HepG2 (cell line): ENCODE results near the gene TAS2R40. TPM values are rescaled to one million over a fixed set of nuclear protein-coding genes. Genes with fewer than 3 reads are reported as not detected.

Source experiments
- ATAC-seq: fragments of 200-7000 bp; cut with Tn5 transposase; 3 replicates; pipeline ENCODE4 v1.9.1; 2020; ENCODE audit warnings: mild to moderate bottlenecking, moderate library complexity
- BruUV-seq: library from RNA; stranded (reverse); fragments of 400-500 nt; replicated peaks from 2 replicates; lab custom pipeline; 2021; lab: Mats Ljungman, UMichigan
- CTCF ChIA-PET: fragments of 300-600 bp; formaldehyde crosslinking; extraction: SDS; loops from one replicate; lab custom pipeline; 2021; ENCODE audit warnings: low total read pairs, inconsistent platforms, low intra/inter-chr PET ratio; lab: Yijun Ruan, JAX
- POLR2A ChIA-PET: fragments of 350-600 bp; sonication (Branson Sonifier 250); formaldehyde crosslinking; loops from one replicate; lab custom pipeline; 2020; ENCODE audit warnings: antibody characterized with exemption, inconsistent platforms; lab: Yijun Ruan, JAX
- DNase-seq: peaks from one replicate; pipeline ENCODE4 v3.0.0-alpha.2; 2015; ENCODE audit warnings: low spot score
- FAIRE-seq: peaks from 3 replicates; lab custom pipeline; 2011; peaks lifted over from hg19 to GRCh38; lab: Jason Lieb, UNC
- H2AFZ ChIP-seq: one replicate; pipeline ENCODE4 v1.6.1; 2011; ENCODE audit warnings: low read length, inconsistent platforms
- H3K27ac ChIP-seq: fragments of 300-600 bp; 3 replicates; pipeline ENCODE4 v1.8.0; 2011; ENCODE audit warnings: mixed run types, mild to moderate bottlenecking, mixed read lengths, low read length, inconsistent platforms; ENCODE audit not compliant: insufficient read depth; ENCODE audit errors: extremely low read length
- H3K27me3 ChIP-seq, 2 experiments: fragments of 200-600 bp in 1 of 2; 2 replicates in 1 of 2; 3 replicates in 1 of 2; pipeline versions ENCODE4 v1.6.0 to v1.8.0; 2011; ENCODE audit warnings: low read length in 2 of 2, mild to moderate bottlenecking in 2 of 2, moderate library complexity in 2 of 2, inconsistent platforms in 1 of 2; ENCODE audit not compliant: insufficient read depth in 2 of 2, control insufficient read depth in 1 of 2
- H3K36me3 ChIP-seq, 2 experiments: fragments of 200-600 bp in 1 of 2; replicated peaks in 1 of 2; 2 replicates in 1 of 2; 3 replicates in 1 of 2; pipeline versions ENCODE4 v1.5.1 to v1.8.0; 2011; ENCODE audit warnings: low read length in 2 of 2, inconsistent platforms in 1 of 2; ENCODE audit not compliant: insufficient read depth in 2 of 2, control insufficient read depth in 1 of 2
- H3K4me1 ChIP-seq: 2 replicates; pipeline ENCODE4 v1.5.1; 2012; ENCODE audit warnings: low read length, inconsistent platforms; ENCODE audit not compliant: insufficient read depth
- H3K4me2 ChIP-seq: 2 replicates; pipeline ENCODE4 v1.6.0; 2011; ENCODE audit warnings: low read depth, low read length, inconsistent platforms
- H3K4me3 ChIP-seq, 3 experiments: fragments of 200-600 bp in 1 of 3; sonication (generic), shearing (Covaris generic) in 1 of 3; replicated peaks in 1 of 3; 2 replicates each; pipeline ENCODE4 v1.5.1; 2011 to 2016; ENCODE audit warnings: low read length in 3 of 3, inconsistent platforms in 2 of 3, low read depth in 2 of 3, mild to moderate bottlenecking in 2 of 3, control low read depth in 1 of 3, mixed read lengths in 1 of 3; ENCODE audit not compliant: insufficient read depth in 1 of 3
- H3K79me2 ChIP-seq: one replicate; pipeline ENCODE4 v1.6.1; 2011; ENCODE audit warnings: low read length, inconsistent platforms; ENCODE audit not compliant: insufficient read depth
- H3K9ac ChIP-seq: 2 replicates; pipeline ENCODE4 v1.6.0; 2011; ENCODE audit warnings: mild to moderate bottlenecking, low read depth, low read length, inconsistent platforms; ENCODE audit not compliant: insufficient read depth
- H3K9me3 ChIP-seq: 2 replicates; pipeline ENCODE4 v1.5.1; 2012; ENCODE audit warnings: mild to moderate bottlenecking, low read length
- H4K20me1 ChIP-seq: 2 replicates; pipeline ENCODE4 v1.6.0; 2011; ENCODE audit warnings: inconsistent platforms, mild to moderate bottlenecking, low read length, moderate library complexity; ENCODE audit not compliant: insufficient read depth
- KAT8 ChIP-seq: IDR thresholded peaks from 2 replicates; pipeline ENCODE4 v1.6.1; 2016; ENCODE audit warnings: missing genetic modification reagents, missing compliant biosample characterization
- PLSCR1 ChIP-seq: sonication (generic); formaldehyde crosslinking; IDR thresholded peaks from 2 replicates; pipeline ENCODE4 v1.5.0; 2020; ENCODE audit warnings: missing genetic modification reagents, mild to moderate bottlenecking, borderline replicate concordance
- SMC3 ChIP-seq: IDR thresholded peaks from 2 replicates; pipeline ENCODE4 v1.6.1; 2011; ENCODE audit warnings: low read length, improper control_type of control experiment
- ZBTB21 ChIP-seq: sonication (generic); formaldehyde crosslinking; IDR thresholded peaks from 2 replicates; pipeline ENCODE4 v1.4.0; 2020; ENCODE audit warnings: missing genetic modification reagents
- ZKSCAN8 ChIP-seq: IDR thresholded peaks from 2 replicates; pipeline ENCODE4 v1.6.1; 2016; ENCODE audit warnings: borderline replicate concordance, missing genetic modification reagents, missing compliant biosample characterization
- ZNF34 ChIP-seq: sonication (generic); formaldehyde crosslinking; IDR thresholded peaks from 2 replicates; pipeline ENCODE4 v1.4.0; 2020; ENCODE audit warnings: mild to moderate bottlenecking, missing genetic modification reagents, borderline replicate concordance
- ZNF557 ChIP-seq: sonication (generic); formaldehyde crosslinking; IDR thresholded peaks from 2 replicates; pipeline ENCODE4 v1.4.0; 2020; ENCODE audit warnings: missing genetic modification reagents
- ZNF558 ChIP-seq: sonication (generic); formaldehyde crosslinking; IDR thresholded peaks from 2 replicates; pipeline ENCODE4 v1.9.0; 2022; ENCODE audit warnings: mild to moderate bottlenecking, missing genetic modification reagents, borderline replicate concordance
- in situ Hi-C: cut with HindIII; loops from 2 replicates; pipeline ENCODE4 v1.10.0; 2017; ENCODE audit warnings: low pct_unique_long_range_greater_than_20kb; ENCODE audit not compliant: extremely low pct_ligation_motif_present
- intact Hi-C: fragments of 100-400 bp; cut with micrococcal nuclease; formaldehyde crosslinking; loops from one replicate; pipeline ENCODE4 v1.10.0; 2022; ENCODE audit not compliant: unreplicated experiment
- polyA plus RNA-seq, 8 experiments: library from polyadenylated mRNA; depleted of rRNA in 3 of 8; stranded (reverse) in 7 of 8; unstranded in 1 of 8; fragments of >200 nt; fragmentation: Illumina TruSeq in 4 of 8; extraction: Trizol in 4 of 8; gene quantifications; 2 replicates each; pipeline versions ENCODE4 v1.2.1 to v1.2.3, GENCODE V29; 2011 to 2016; ENCODE audit warnings: low read depth in 4 of 8, missing spikeins in 1 of 8, mixed read lengths in 1 of 8; ENCODE audit not compliant: insufficient read depth in 1 of 8
- total RNA-seq, 5 experiments: library from RNA; depleted of rRNA; stranded (reverse); fragments of >200 nt; fragmentation: Illumina TruSeq; extraction: Trizol; gene quantifications; 2 replicates each; pipeline ENCODE4 v1.2.3, GENCODE V29; 2016; ENCODE audit warnings: low read depth in 1 of 5

Gene TAS2R40
- total and polyA plus RNA-seq, 2 of the 13 experiments (the other 11 are each of a cell fraction or from before 2014, with no cell fraction given): not detected

GRCh38 chr7:143239813-143240212 is 18.0 kb downstream of the TAS2R40 start:
- Histone ChIP-seq H3K9me3 (peaks cover 6% of the 10 kb centered on the region; the same call in 1 of the 2 replicates), H3K27me3 (no peaks in the 10 kb centered on the region), H3K79me2 (no peaks in the 10 kb centered on the region), H3K36me3 (no peaks in the 10 kb centered on the region), H3K4me3 (no peak overlapping the region), H4K20me1 (no peaks in the 10 kb centered on the region), H3K27ac (no peak overlapping the region), H3K4me1 (peaks cover 23% of the 10 kb centered on the region), H3K9ac (no peak overlapping the region), H2AFZ (no peak overlapping the region), H3K4me2 (no peak overlapping the region)
- ATAC-seq (no peak), DNase-seq (no peak), FAIRE-seq (no peak)
- POLR2A ChIA-PET: interaction anchor here (0.7 to 1.9 kb wide), 3 partner anchors 21 to 48 kb away, joined by 3 to 16 read pairs (median 4); partner anchors contain the start of genes CASP2 and GSTK1
- intact Hi-C loops (loop anchor here (1.0 to 2.0 kb wide), 3 partner anchors 60 to 177 kb away; no protein-coding TSS in a partner anchor), in situ Hi-C loops (loop anchor here (5.0 kb wide), 1 partner anchor 62 kb away; no protein-coding TSS in a partner anchor)
- BruUV-seq: no TSS peak
- CTCF ChIA-PET: interaction anchor here (1.1 to 2.4 kb wide), 4 partner anchors 49 to 177 kb away, joined by 7 to 35 read pairs (median 10); partner anchors contain the start of gene CASP2
- TF ChIP-seq SMC3: no peak
- TF ChIP-seq ZNF34 (CRISPR knock-in tag): no peak
- TF ChIP-seq ZKSCAN8: no peak
- TF ChIP-seq ZNF557 (CRISPR knock-in tag): no peak
- no peak for TF ChIP-seq ZBTB21 (CRISPR knock-in tag)
- TF ChIP-seq KAT8 (CRISPR knock-in tag): no peak
- no peak for TF ChIP-seq PLSCR1 (CRISPR knock-in tag)
- no peak for TF ChIP-seq ZNF558 (CRISPR knock-in tag)
